Right kidney (tissue), 1 donor: ENCODE data around the gene FAM53B.

Experiments
- DNase-seq: peaks from one replicate; pipeline ENCODE4 v3.0.0-alpha.2; 2016

FAM53B gene

DNA sequence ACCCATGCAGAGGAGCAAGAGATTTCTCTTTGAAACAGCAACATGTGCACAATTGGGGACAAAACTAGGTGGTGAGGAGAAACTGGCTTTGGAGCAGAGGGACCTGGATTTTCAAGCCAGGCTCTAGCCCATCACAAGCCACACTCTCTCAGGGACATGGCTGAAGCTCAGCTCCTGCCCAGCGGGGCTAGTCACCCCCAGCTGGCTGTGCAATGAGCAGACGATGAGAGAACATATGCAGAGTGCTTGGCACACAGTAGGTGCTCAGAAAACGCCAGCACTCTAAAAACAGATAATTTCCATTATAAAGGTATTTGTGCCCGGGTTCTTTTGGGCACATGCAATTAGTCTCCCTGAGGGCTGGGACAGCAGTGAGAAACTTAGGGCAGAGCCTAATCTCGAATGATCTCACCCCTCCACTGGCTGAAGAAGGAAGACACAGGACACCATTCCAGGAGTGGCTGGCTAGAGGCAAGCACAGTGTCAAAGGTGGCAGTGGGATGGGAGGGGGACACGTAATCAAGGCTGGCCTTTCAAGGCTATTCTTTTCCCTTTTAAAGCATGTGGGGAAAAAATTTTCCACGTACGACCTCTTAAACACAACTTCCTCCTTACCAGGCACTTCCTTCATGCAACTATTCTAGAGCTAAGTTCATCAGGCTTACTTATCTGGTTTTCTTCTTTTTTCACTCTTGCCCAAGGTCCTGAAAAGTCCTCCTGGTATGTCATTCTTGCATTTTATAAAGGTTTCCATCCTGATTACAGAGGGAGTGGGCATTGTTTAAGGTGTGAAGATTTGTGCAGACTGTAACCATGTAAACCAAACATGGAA, 15.1 kb downstream of the FAM53B start:
- peak; percentile 2 for DNase-seq

DNA sequence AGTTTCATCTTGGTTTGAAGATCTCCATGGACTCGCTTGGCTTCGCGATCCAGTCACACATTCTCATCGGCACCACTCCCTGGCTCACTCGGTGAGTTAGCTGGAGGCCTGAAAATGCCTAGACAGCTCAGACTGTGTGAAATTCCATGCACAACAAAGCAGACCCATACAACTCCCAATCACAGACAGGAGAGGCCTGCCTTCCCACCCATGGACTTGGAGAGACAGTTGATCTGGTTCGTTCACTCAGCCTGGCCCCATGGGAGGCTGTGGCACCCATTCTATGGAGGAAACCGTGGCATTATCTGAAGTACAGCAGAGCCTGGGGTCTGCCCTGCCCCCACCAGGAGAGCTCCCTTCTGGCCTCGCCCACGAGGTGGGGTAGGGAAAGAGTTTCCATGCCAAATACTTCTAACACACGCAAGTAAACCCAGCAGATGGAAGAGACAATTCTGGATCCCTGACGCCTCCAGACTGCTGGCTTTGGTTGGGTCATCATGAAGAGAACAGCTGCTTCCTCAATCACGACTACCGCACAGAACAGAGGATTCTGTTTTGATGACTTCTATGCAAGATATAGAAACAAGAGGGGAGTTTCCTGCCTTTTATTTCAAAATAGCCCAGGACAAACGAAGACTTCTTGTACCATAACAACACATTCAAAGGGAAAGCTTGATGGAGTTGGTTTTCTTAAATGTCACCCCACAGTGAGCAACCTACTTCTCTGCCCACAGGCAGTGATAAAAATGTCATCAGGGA, 15.9 kb downstream of the FAM53B start:
- peak; percentile 1 for DNase-seq

- no peak for DNase-seq
Measured at GRCh38 chr10:124727361-124727960, 16.7 kb downstream of the FAM53B start.

DNA sequence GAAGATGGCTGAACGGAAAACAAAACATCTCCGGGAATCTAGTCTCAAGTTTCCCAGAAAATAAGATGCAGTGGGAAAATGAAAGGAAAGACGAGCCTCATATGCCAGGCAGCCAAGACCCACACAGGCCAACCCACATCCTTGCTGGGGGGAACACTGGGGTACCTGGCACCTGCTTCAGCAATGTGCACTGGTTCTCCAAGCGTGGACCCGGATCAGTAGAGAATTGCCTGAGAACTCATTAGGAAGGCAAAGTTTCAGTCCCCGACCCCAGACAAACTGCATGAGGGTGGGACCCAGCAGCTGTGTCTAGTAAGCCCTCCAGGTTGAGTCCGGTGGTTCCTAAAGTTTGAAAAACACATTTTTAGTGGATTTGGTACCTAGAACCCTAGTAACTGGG, 18.4 kb downstream of the FAM53B start:
- no peak for DNase-seq

DNA sequence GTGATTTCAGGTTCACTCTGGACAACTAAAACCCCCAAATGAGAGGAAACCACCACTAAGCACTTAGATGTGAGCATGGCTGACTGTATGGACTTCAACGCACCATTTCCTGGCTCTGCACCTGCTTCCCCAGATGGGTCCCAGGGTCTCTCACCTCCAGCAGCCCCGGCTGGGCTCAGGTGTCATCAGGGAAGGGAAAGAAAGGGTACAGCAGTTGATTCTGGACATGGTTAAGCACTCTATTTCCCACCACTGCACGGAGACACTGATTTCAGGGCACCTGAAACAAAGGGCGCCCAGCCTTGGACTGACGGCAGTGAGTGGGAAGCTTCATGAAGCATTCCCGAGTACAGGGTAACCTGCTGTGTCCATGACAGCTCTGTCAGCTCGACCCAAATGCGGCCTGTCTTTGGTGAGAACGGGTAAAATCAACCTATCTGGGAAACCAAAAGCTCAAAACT, 19.0 kb downstream of the FAM53B start:
- DNase-seq, result no peak

DNA sequence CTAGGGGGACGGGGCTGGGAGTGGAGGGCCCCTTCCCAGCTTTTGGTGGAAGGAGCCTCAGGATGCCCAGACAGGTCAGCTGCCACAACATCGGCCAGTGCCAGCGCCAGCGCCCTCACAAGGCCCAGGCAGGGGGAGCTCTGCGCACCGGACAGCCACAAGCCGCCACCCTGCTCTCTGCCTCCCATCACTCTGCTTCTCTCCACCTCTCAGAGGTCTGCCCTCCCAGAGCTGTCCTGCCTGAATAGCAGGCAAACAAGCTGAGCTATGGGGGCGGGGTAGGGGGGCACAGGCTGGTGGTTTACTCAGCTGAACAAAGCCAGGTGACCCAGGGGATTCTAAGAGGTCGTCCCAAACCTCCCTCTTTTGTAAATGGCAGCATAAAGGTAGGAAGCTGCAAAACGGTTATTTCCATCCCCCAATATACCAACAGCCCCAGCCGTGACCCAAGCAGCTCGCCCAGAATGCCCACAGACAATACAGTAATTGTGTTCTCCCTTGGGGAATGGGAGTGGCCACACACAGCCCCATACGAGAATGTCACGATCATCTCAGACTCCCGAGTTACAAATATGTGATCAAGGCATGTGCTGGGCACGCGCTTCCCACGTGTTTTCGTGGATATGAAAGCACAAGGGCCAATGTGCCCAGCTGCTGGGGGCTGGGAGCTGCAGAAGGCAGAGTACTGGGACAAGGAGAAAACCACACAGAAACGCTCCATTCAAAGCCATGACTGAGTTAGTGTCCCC, 19.7 kb downstream of the FAM53B start:
- no peak for DNase-seq

- no peak for DNase-seq
Measured at GRCh38 chr10:124723826-124724225, 20.4 kb downstream of the FAM53B start.

GRCh38 chr10:124722798-124723783, 21.1 kb downstream of the FAM53B start:
- no peak for DNase-seq

- no peak for DNase-seq
Measured at GRCh38 chr10:124721330-124722045, 22.7 kb downstream of the FAM53B start.

- DNase-seq, result no peak
Measured at GRCh38 chr10:124719213-124719851, 24.8 kb downstream of the FAM53B start.

DNA sequence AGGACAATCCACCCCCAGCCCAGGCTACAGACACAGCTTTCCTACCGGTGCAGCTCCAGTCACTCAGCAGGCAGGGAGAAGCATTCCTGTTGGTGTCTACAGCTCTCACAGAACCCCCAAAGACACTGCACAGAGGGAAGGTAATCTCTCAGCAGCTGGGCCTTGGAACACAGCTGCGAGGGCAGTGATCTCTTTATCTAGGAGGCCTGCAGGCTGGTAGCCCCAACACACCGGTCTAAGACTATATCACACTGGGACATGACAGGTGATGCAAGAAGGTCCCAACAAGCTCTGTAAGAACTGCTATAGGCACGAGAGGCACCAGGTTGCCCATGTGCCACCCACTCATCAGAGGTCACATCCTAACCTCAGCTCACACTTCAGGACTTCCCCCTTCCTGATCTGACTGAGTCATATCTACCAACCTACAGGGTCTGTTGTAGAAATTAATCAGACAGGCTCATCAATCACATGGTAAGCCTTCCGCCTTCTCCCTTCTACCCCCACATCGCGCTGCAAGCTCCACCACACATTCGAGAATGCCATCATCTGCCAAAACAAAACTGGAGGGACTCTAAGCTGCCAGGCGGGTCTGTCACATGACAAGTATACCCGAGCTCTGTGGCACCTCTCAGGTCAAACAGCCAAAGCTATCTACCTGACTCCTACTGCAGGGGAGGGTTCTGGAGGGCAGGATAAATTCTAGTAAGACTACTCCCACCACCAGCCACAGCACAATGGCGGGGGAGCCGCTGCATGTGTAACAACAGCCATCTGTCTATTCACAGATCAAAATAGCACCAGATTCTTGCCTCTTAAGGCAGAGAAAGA, 26.1 kb downstream of the FAM53B start:
- peak; percentile 66 for DNase-seq

GRCh38 chr10:124717041-124717757, 27.0 kb downstream of the FAM53B start:
- no peak for DNase-seq

GRCh38 chr10:124716369-124716768, 27.8 kb downstream of the FAM53B start:
- no peak for DNase-seq

- DNase-seq, result no peak
Measured at GRCh38 chr10:124715439-124715838, 28.7 kb downstream of the FAM53B start.

GRCh38 chr10:124713679-124714255, 30.4 kb downstream of the FAM53B start:
- DNase-seq, result no peak

GRCh38 chr10:124712704-124713407, 31.3 kb downstream of the FAM53B start:
- DNase-seq, result no peak

GRCh38 chr10:124711145-124711544, 33.0 kb downstream of the FAM53B start:
- DNase-seq, result no peak
